AG10803 (cell line): Measurements from ENCODE around the gene HOMER1.

Source experiments
- DNase-seq: peaks from one replicate; pipeline ENCODE4 v3.0.0; 2010; ENCODE audit warnings: low read depth
- H3K4me3 ChIP-seq: 2 replicates; pipeline ENCODE4 v1.5.1; 2011; ENCODE audit warnings: mild to moderate bottlenecking, low read length, control low read depth
- CTCF ChIP-seq: conservative IDR thresholded peaks from 2 replicates; pipeline ENCODE4 v1.5.1; 2011; ENCODE audit warnings: mild to moderate bottlenecking, low read length, control low read depth, inconsistent platforms

Gene HOMER1

GRCh38 chr5:79489773-79490172 is 24.2 kb downstream of the HOMER1 start:
- no peak for DNase-seq
- no peak for TF ChIP-seq CTCF
- H3K4me3 ChIP-seq: no peak overlapping the region

GRCh38 chr5:79488775-79489174 is 25.2 kb downstream of the HOMER1 start:
- H3K4me3 ChIP-seq: no peak overlapping the region
- no peak for TF ChIP-seq CTCF

GRCh38 chr5:79488058-79488457 is 25.9 kb downstream of the HOMER1 start:
- no peak for DNase-seq
- no peak for TF ChIP-seq CTCF
- no peak overlapping the region for H3K4me3 ChIP-seq

More at GRCh38 chr5:79488775-79489174, 25.2 kb downstream of the HOMER1 start:
- peak; percentile 80 for DNase-seq

GRCh38 chr5:79487251-79487650 is 26.7 kb downstream of the HOMER1 start:
- no peak for TF ChIP-seq CTCF

GRCh38 chr5:79486116-79486515 is 27.8 kb downstream of the HOMER1 start:
- peak; percentile 69 for DNase-seq
- TF ChIP-seq CTCF: no peak
- no peak overlapping the region for H3K4me3 ChIP-seq

More at GRCh38 chr5:79487251-79487650, 26.7 kb downstream of the HOMER1 start:
- no peak for DNase-seq
- H3K4me3 ChIP-seq: no peak overlapping the region

GRCh38 chr5:79484731-79485130 is 29.2 kb downstream of the HOMER1 start:
- H3K4me3 ChIP-seq: no peak overlapping the region
- peak; percentile 16 for DNase-seq
- TF ChIP-seq CTCF: no peak

GRCh38 chr5:79481574-79481973 is 32.4 kb downstream of the HOMER1 start:
- no peak for TF ChIP-seq CTCF
- DNase-seq: no peak
- no peak overlapping the region for H3K4me3 ChIP-seq
